GM12892 (cell line): ENCODE measurements around the gene HOXD9.

Experiments used
- DNase-seq: peaks from one replicate; pipeline ENCODE4 v3.0.0; 2011; ENCODE audit not compliant: insufficient read length
- FAIRE-seq: peaks from 2 replicates; lab custom pipeline; 2011; peaks lifted over from hg19 to GRCh38; lab: Jason Lieb, UNC
- POLR2A ChIP-seq: IDR thresholded peaks from 2 replicates; pipeline ENCODE4 v1.6.1; 2011; ENCODE audit warnings: low read depth, low read length, control low read depth
- POLR2AphosphoS5 ChIP-seq: IDR thresholded peaks from 2 replicates; pipeline ENCODE4 v1.6.1; 2011; ENCODE audit warnings: low read depth, low read length, control low read depth
- TAF1 ChIP-seq: IDR thresholded peaks from 2 replicates; pipeline ENCODE4 v1.6.1; 2011; ENCODE audit warnings: low read depth, mild to moderate bottlenecking, control low read depth, low read length, borderline replicate concordance

The HOXD9 gene

GRCh38 chr2:176169711-176170110, 47.2 kb downstream of the HOXD9 start:
- DNase-seq (no peak), FAIRE-seq (no peak)
- no peak for TF ChIP-seq TAF1

- DNase-seq: no peak
- FAIRE-seq: no peak
- TF ChIP-seq POLR2A: no peak
- no peak for TF ChIP-seq TAF1
- TF ChIP-seq POLR2AphosphoS5: no peak
These were observed 48.2 kb downstream of the HOXD9 start for GRCh38 chr2:176170602-176171305.

- TF ChIP-seq POLR2A (no peak), TAF1 (no peak), POLR2AphosphoS5 (no peak)
- no peak for DNase-seq
- no peak for FAIRE-seq
These were observed 49.0 kb downstream of the HOXD9 start for GRCh38 chr2:176171351-176172006.

- DNase-seq (no peak), FAIRE-seq (no peak)
- TF ChIP-seq POLR2A: no peak
These were observed 49.7 kb downstream of the HOXD9 start for GRCh38 chr2:176172007-176172894.

GRCh38 chr2:176172895-176173566, 50.5 kb downstream of the HOXD9 start:
- FAIRE-seq: no peak
- DNase-seq: no peak
- TF ChIP-seq POLR2AphosphoS5: no peak
- TF ChIP-seq TAF1: no peak
- TF ChIP-seq POLR2A: no peak

GRCh38 chr2:176173567-176174381, 51.3 kb downstream of the HOXD9 start:
- no peak for TF ChIP-seq POLR2AphosphoS5
- TF ChIP-seq TAF1: no peak
- no peak for TF ChIP-seq POLR2A
- FAIRE-seq (no peak), DNase-seq (no peak)

GRCh38 chr2:176174382-176174823, 51.9 kb downstream of the HOXD9 start:
- DNase-seq: no peak
- FAIRE-seq: no peak
- no peak for TF ChIP-seq POLR2AphosphoS5
